Measurements from ENCODE around the gene STK32C. TPM values are rescaled to one million over a fixed set of nuclear protein-coding genes. Genes with fewer than 3 reads are reported as not detected.
"Not testable (repeated sequence)": the region's sequence is repeated elsewhere in the genome, so short reads cannot be mapped to it uniquely, and the experiment has no call there.

Gene STK32C
- total RNA-seq, 4 donors from 2014 or later = 4.8 to 10.9 (median 7.8) TPM

DNA sequence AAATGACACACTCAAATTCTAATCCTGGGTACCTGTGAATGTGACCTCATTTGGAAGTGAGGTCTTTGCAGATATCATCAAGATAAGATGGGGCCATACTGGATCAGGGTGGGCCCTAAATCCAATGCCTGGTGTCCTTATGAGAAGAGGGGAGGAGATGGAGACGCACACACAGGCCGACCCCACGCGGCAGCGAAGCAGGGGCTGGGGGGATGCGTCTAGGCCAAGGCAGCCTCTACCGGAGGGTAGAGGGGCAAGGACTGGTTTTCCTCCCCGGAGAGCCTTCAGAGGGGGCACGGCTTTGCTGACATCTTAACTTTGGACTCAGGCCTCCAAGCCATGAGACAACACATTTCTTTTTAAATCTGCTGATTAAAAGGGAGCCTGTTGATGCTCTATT is 87.7 kb downstream of the STK32C start:
- Histone ChIP-seq H3K36me3 (peaks cover 0 to 7% (median 2%) of the 10 kb centered on the region in 4 donors), H3K27ac (replicated peaks in 1 of 4) (no peak overlapping the region), H3K9me3 (peaks cover 0 to 4% (median 0%) of the 10 kb centered on the region in 4 donors), H3K4me3 (no peak overlapping the region), H3K27me3 (no peaks in the 10 kb centered on the region), H3K4me1 (peaks cover 4 to 9% (median 7%) of the 10 kb centered on the region in 4 donors)
- TF ChIP-seq EP300 (IDR thresholded peaks at IDR 0.05) = no peak
- TF ChIP-seq POLR2AphosphoS5 (IDR thresholded peaks at IDR 0.05) = no peak
- TF ChIP-seq POLR2A (IDR thresholded peaks at IDR 0.05; ENCODE audit: low read depth) = no peak
- TF ChIP-seq, protein P1, sequence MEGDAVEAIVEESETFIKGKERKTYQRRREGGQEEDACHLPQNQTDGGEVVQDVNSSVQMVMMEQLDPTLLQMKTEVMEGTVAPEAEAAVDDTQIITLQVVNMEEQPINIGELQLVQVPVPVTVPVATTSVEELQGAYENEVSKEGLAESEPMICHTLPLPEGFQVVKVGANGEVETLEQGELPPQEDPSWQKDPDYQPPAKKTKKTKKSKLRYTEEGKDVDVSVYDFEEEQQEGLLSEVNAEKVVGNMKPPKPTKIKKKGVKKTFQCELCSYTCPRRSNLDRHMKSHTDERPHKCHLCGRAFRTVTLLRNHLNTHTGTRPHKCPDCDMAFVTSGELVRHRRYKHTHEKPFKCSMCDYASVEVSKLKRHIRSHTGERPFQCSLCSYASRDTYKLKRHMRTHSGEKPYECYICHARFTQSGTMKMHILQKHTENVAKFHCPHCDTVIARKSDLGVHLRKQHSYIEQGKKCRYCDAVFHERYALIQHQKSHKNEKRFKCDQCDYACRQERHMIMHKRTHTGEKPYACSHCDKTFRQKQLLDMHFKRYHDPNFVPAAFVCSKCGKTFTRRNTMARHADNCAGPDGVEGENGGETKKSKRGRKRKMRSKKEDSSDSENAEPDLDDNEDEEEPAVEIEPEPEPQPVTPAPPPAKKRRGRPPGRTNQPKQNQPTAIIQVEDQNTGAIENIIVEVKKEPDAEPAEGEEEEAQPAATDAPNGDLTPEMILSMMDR (IDR thresholded peaks at IDR 0.05) = no peak
- WGBS = 95% methylated on average over 9 of the region's 9 CpGs
- no peak for DNase-seq (ENCODE audit: extremely low spot score)
- intact Hi-C loops (cut with DNase I) = no loop called here

DNA sequence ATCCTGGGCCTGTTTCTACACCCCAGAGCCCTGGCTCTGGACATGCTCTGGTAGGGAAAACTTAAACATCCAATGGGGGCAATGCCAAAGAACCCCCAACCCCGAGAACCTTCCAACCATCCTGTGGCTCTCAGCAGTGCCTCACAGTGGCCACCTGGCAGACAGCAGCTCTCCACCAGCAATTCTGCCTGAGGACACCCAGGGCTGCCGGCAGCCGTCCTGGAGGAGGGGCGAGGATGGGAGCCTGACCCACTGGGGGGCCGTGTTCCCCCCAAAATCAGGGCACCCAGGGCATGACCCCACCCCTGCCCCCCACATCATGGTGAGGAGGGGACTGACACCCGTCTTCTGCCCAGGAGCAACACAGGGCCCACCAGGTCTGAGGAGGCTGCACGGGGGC is 88.3 kb downstream of the STK32C start:
- peaks cover 0 to 7% (median 1%) of the 10 kb centered on the region in 4 donors for H3K9me3 ChIP-seq
- peaks cover 0 to 6% (median 2%) of the 10 kb centered on the region in 4 donors for H3K36me3 ChIP-seq
- no peak overlapping the region for H3K4me3 ChIP-seq
- no peak for DNase-seq (ENCODE audit: extremely low spot score)
- intact Hi-C loops (cut with DNase I) = no loop called here
- no peak for TF ChIP-seq POLR2AphosphoS5 (IDR thresholded peaks at IDR 0.05)
- TF ChIP-seq EP300 (IDR thresholded peaks at IDR 0.05) = no peak
- TF ChIP-seq, protein P1 (IDR thresholded peaks at IDR 0.05) = no peak
- no peak for TF ChIP-seq POLR2A (IDR thresholded peaks at IDR 0.05; ENCODE audit: low read depth)
- H3K4me1 ChIP-seq = peaks cover 4 to 9% (median 7%) of the 10 kb centered on the region in 4 donors
- 76% methylated on average over 6 of the region's 7 CpGs for WGBS
- H3K27me3 ChIP-seq = no peaks in the 10 kb centered on the region
- no peak overlapping the region for H3K27ac ChIP-seq (replicated peaks in 1 of 4)

DNA sequence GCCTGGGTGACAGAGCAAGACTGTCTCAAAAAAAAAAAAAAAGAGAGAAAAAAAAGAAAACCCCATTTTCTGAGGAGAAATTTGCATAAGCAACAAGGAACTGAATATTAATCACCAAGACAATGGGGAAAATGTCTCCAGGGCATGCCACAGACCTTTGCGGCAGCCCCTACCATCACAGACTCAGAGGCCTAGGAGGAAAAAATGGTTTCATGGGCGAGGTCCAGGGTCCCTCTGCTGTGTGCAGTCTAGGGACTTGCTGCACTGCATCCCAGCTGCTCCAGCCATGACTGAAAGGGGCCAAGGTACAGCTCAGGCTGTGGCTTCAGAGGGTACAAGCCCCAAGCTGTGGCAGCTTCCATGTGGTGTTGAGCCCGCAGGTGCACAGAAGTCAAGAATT is 91.3 kb downstream of the STK32C start:
- H3K4me1 ChIP-seq; H3K27ac ChIP-seq (replicated peaks in 1 of 4); H3K36me3 ChIP-seq; intact Hi-C loops (cut with DNase I); H3K4me3 ChIP-seq; DNase-seq (ENCODE audit: extremely low spot score); H3K27me3 ChIP-seq: not testable (repeated sequence)
- peaks cover 0 to 21% (median 18%) of the 10 kb centered on the region in 4 donors for H3K9me3 ChIP-seq
- WGBS = 89% methylated on average over 3 of the region's 3 CpGs

DNA sequence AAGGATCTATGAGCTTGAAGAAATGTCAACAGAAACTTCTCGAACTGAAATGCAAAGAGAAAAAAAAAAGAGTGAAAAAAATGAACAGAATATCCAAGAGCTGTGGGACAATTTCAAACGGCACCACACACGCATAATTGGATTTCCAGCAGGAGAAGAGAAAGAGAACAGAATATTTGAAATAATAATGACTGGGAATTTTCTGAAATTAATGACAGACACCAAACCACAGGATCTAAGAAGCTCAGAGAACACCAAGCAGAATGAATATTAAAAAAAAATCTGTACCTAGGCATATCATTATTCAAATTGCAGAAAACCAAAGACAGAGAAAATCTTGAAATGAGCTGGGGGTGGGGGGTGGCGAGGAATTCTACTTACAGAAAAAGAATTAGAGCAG is 93.8 kb downstream of the STK32C start:
- Histone ChIP-seq H3K27ac (replicated peaks in 1 of 4) (no peak overlapping the region), H3K4me1 (peaks cover 0 to under 1% (median 0%) of the 10 kb centered on the region in 4 donors), H3K27me3 (no peaks in the 10 kb centered on the region), H3K36me3 (peaks cover 0 to 4% (median 1%) of the 10 kb centered on the region in 4 donors), H3K4me3 (no peak overlapping the region), H3K9me3 (peaks cover 0 to 21% (median 18%) of the 10 kb centered on the region in 4 donors)
- DNase-seq (ENCODE audit: extremely low spot score) = no peak
- TF ChIP-seq EP300 (IDR thresholded peaks at IDR 0.05) = no peak
- no peak for TF ChIP-seq POLR2A (IDR thresholded peaks at IDR 0.05; ENCODE audit: low read depth)
- no peak for TF ChIP-seq POLR2AphosphoS5 (IDR thresholded peaks at IDR 0.05)
- TF ChIP-seq, protein P1 (IDR thresholded peaks at IDR 0.05) = no peak
- intact Hi-C loops (cut with DNase I) = no loop called here
- 75% methylated on average over 4 of the region's 4 CpGs for WGBS

DNA sequence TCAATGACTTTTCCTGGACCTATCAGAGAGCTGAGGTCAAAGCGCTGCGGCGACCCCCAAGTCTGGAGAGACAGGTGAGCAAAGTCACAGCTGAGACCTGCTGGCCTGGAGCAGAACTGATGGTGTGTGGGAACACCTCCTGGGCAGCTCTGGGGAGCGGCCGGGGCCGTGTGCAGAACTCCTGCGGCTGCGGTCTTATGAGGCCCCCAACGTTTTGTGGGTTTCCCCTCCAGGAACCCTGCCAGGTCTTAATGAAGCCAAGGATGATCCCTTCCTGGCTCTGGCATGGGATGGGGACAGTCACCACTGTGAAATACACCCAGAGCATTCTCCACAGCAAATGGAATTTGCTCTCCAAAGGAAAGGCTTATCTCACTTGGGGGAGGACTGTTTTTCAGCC is 94.9 kb downstream of the STK32C start:
- Histone ChIP-seq H3K4me3 (no peak overlapping the region), H3K27ac (replicated peaks in 1 of 4) (no peak overlapping the region), H3K36me3 (peaks cover 0 to 10% (median 0%) of the 10 kb centered on the region in 4 donors), H3K27me3 (no peaks in the 10 kb centered on the region), H3K9me3 (peaks cover 0 to 21% (median 18%) of the 10 kb centered on the region in 4 donors), H3K4me1 (peaks cover 0 to 4% (median 0%) of the 10 kb centered on the region in 4 donors)
- TF ChIP-seq EP300 (IDR thresholded peaks at IDR 0.05) (no peak), POLR2A (IDR thresholded peaks at IDR 0.05; ENCODE audit: low read depth) (no peak), POLR2AphosphoS5 (IDR thresholded peaks at IDR 0.05) (no peak)
- TF ChIP-seq, protein P1 (IDR thresholded peaks at IDR 0.05) = no peak
- 85% methylated on average over 6 of the region's 9 CpGs for whole genome bisulfite sequencing
- no peak for DNase-seq (ENCODE audit: extremely low spot score)
- intact Hi-C loops (cut with DNase I) = no loop called here

Data from esophagus muscularis mucosa (tissue), 4 donors.